ENCODE measurements around the gene SPRR1B.
"Not testable (repeated sequence)": the region's sequence is repeated elsewhere in the genome, so short reads cannot be mapped to it uniquely, and the experiment has no call there.

SPRR1B gene

GRCh38 chr1:153040950-153041631, 10.1 kb downstream of the SPRR1B start, which contains the start of gene SPRR2D:
Gene SPRR2D (minus strand): TSS chr1:153041120. CDS start chr1:153040346, 774 bp downstream.
- DNase-seq (ENCODE audit: low spot score) = no peak

GRCh38 chr1:153049211-153049610, 18.2 kb downstream of the SPRR1B start:
- DNase-seq (ENCODE audit: low spot score) = no peak

- DNase-seq (ENCODE audit: low spot score) = not testable (repeated sequence)
Observed at GRCh38 chr1:153056111-153056510, 25.1 kb downstream of the SPRR1B start.

- no peak for DNase-seq (ENCODE audit: low spot score)
Observed at GRCh38 chr1:153057375-153057774, 26.4 kb downstream of the SPRR1B start, which contains the start of gene SPRR2A. Gene SPRR2A (minus strand): TSS chr1:153057512. CDS start chr1:153056735, 777 bp downstream.

GRCh38 chr1:153058154-153058553, 27.2 kb downstream of the SPRR1B start:
- no peak for DNase-seq (ENCODE audit: low spot score)

- DNase-seq (ENCODE audit: low spot score) = no peak
Observed at GRCh38 chr1:153058826-153059784, 28.1 kb downstream of the SPRR1B start.

- no peak for DNase-seq (ENCODE audit: low spot score)
Observed at GRCh38 chr1:153070243-153070642, 39.2 kb downstream of the SPRR1B start.

GRCh38 chr1:153071511-153071910, 40.5 kb downstream of the SPRR1B start, which contains the start of gene SPRR2B:
Gene SPRR2B (minus strand): TSS chr1:153071611. CDS start chr1:153070839, 772 bp downstream.
- DNase-seq (ENCODE audit: low spot score) = no peak

GRCh38 chr1:153072806-153073726, 42.1 kb downstream of the SPRR1B start:
- no peak for DNase-seq (ENCODE audit: low spot score)

GRCh38 chr1:153081736-153082135, 50.7 kb downstream of the SPRR1B start:
- no peak for DNase-seq (ENCODE audit: low spot score)
